HCT116 (cell line): ENCODE results near the gene BLID. TPM values are rescaled to one million over a fixed set of nuclear protein-coding genes. Genes with fewer than 3 reads are reported as not detected.
A peak's percentile ranks its signal among the peaks of the same experiment; 100 is the strongest.

Experiments used
- ATAC-seq: fragments of 200-7000 bp; cut with Tn5 transposase; 2 replicates; pipeline ENCODE4 v1.9.1; 2020; ENCODE audit warnings: mild to moderate bottlenecking, moderate library complexity
- BruUV-seq: library from RNA; stranded (reverse); fragments of 400-500 nt; replicated peaks from 2 replicates; lab custom pipeline; 2021; lab: Mats Ljungman, UMichigan
- CTCF ChIA-PET: fragments of 300-600 bp; sonication (Branson Sonifier 250); formaldehyde crosslinking; loops from one replicate; lab custom pipeline; 2021; ENCODE audit warnings: antibody characterized with exemption; lab: Charles Lee
- POLR2A ChIA-PET: fragments of 300-600, 350-600 bp; sonication (Branson Sonifier 250); formaldehyde crosslinking; loops from one replicate; lab custom pipeline; 2021; ENCODE audit warnings: antibody characterized with exemption; lab: Charles Lee
- RAD21 ChIA-PET, 2 experiments: fragments of 300-600 bp; sonication (Branson Sonifier 250); formaldehyde crosslinking; loops; one replicate each; lab custom pipeline; 2023; ENCODE audit warnings: low total read pairs in 2 of 2; ENCODE audit not compliant: uncharacterized antibody in 2 of 2, unreplicated experiment in 2 of 2, low non-redundant PET in 1 of 2; lab: Charles Lee
- DNase-seq: peaks from one replicate; pipeline ENCODE4 v3.0.0-alpha.2; 2010; ENCODE audit warnings: low read depth, low spot score
- H2AFZ ChIP-seq: fragments of 200-600 bp; shearing (Covaris generic), sonication (generic); 2 replicates; pipeline ENCODE4 v1.6.1; 2017; ENCODE audit warnings: low read depth, mixed run types, mixed read lengths, antibody characterized with exemption, low read length; ENCODE audit not compliant: poor library complexity, severe bottlenecking
- H3K27ac ChIP-seq: 2 replicates; pipeline ENCODE4 v1.5.1; 2012; ENCODE audit warnings: low read depth, low read length
- H3K27me3 ChIP-seq: fragments of 200-600 bp; sonication (generic); 2 replicates; pipeline ENCODE4 v1.6.1; 2016; ENCODE audit warnings: mixed run types, low read length, mixed read lengths; ENCODE audit not compliant: insufficient read depth
- H3K36me3 ChIP-seq, 2 experiments: fragments of 200-500 bp in 1 of 2; fragments of 200-600 bp in 1 of 2; sonication (Bioruptor generic) in 1 of 2; sonication (generic) in 1 of 2; 2 replicates each; pipeline versions ENCODE4 v1.5.1 to v1.6.1; 2014 to 2016; ENCODE audit warnings: low read length in 2 of 2, inconsistent platforms in 1 of 2, mixed read lengths in 1 of 2, mixed run types in 1 of 2; ENCODE audit not compliant: insufficient read depth in 2 of 2, control insufficient read depth in 1 of 2
- H3K4me1 ChIP-seq, 2 experiments: fragments of 200-600 bp in 1 of 2; sonication (generic) in 1 of 2; 2 replicates each; pipeline versions ENCODE4 v1.5.1 to v1.6.1; 2012 to 2017; ENCODE audit warnings: low read length in 2 of 2, inconsistent platforms in 1 of 2, mild to moderate bottlenecking in 1 of 2, mixed read lengths in 1 of 2, mixed run types in 1 of 2, moderate library complexity in 1 of 2; ENCODE audit not compliant: insufficient read depth in 2 of 2, control insufficient read depth in 1 of 2
- H3K4me2 ChIP-seq: fragments of 200-600 bp; sonication (generic); 2 replicates; pipeline ENCODE4 v1.6.1; 2017; ENCODE audit warnings: mixed run types, low read length, mixed read lengths
- H3K4me3 ChIP-seq, 2 experiments: fragments of 200-600 bp in 1 of 2; sonication (generic) in 1 of 2; replicated peaks in 1 of 2; 2 replicates each; pipeline ENCODE4 v1.5.1; 2011 to 2016; ENCODE audit warnings: low read length in 2 of 2, control low read depth in 1 of 2, low read depth in 1 of 2, mild to moderate bottlenecking in 1 of 2, mixed read lengths in 1 of 2, mixed run types in 1 of 2
- H3K79me2 ChIP-seq: fragments of 200-600 bp; sonication (generic); 2 replicates; pipeline ENCODE4 v1.6.1; 2017; ENCODE audit warnings: mild to moderate bottlenecking, mixed run types, low read length, moderate library complexity, mixed read lengths; ENCODE audit not compliant: insufficient read depth
- H3K9ac ChIP-seq: fragments of 200-600 bp; sonication (generic); 2 replicates; pipeline ENCODE4 v1.6.1; 2016; ENCODE audit warnings: low read length, mixed read lengths
- H3K9me2 ChIP-seq: fragments of 200-600 bp; sonication (generic), shearing (Covaris generic); 2 replicates; pipeline ENCODE4 v1.6.1; 2017; ENCODE audit warnings: mixed run types, mild to moderate bottlenecking, moderate library complexity; ENCODE audit not compliant: insufficient read depth
- H3K9me3 ChIP-seq, 2 experiments: fragments of 200-500 bp in 1 of 2; fragments of 200-600 bp in 1 of 2; sonication (Bioruptor generic) in 1 of 2; sonication (generic) in 1 of 2; 2 replicates each; pipeline ENCODE4 v1.6.1; 2014 to 2017; ENCODE audit warnings: low read length in 2 of 2, mixed read lengths in 2 of 2, inconsistent platforms in 1 of 2, low read depth in 1 of 2, mild to moderate bottlenecking in 1 of 2, mixed run types in 1 of 2, moderate library complexity in 1 of 2; ENCODE audit not compliant: control insufficient read depth in 1 of 2, insufficient read depth in 1 of 2
- H4K20me1 ChIP-seq: fragments of 200-600 bp; sonication (generic), shearing (Covaris generic); 2 replicates; pipeline ENCODE4 v1.6.1; 2017; ENCODE audit warnings: mixed run types, mild to moderate bottlenecking, moderate library complexity; ENCODE audit not compliant: insufficient read depth
- CBX3 ChIP-seq: IDR thresholded peaks from 2 replicates; pipeline ENCODE4 v1.6.1; 2012; ENCODE audit warnings: low read depth
- CEBPB ChIP-seq: IDR thresholded peaks from 2 replicates; pipeline ENCODE4 v1.6.1; 2012; ENCODE audit warnings: low read depth
- EGR1 ChIP-seq: IDR thresholded peaks from 2 replicates; pipeline ENCODE4 v1.6.1; 2012; ENCODE audit warnings: low read depth
- ELF1 ChIP-seq: IDR thresholded peaks from 2 replicates; pipeline ENCODE4 v1.6.1; 2012; ENCODE audit warnings: low read depth, borderline replicate concordance
- EZH2 ChIP-seq: fragments of 200-600 bp; sonication (generic); IDR thresholded peaks from 2 replicates; pipeline ENCODE4 v1.6.1; 2017; ENCODE audit warnings: antibody characterized with exemption, mixed run types
- EZH2phosphoT487 ChIP-seq: fragments of 200-600 bp; IDR thresholded peaks from 2 replicates; pipeline ENCODE4 v1.6.1; 2018; ENCODE audit warnings: antibody characterized with exemption, borderline replicate concordance
- FOSL1 ChIP-seq: IDR thresholded peaks from 2 replicates; pipeline ENCODE4 v1.6.1; 2012; ENCODE audit warnings: low read depth
- JUND ChIP-seq: IDR thresholded peaks from 2 replicates; pipeline ENCODE4 v1.6.1; 2012
- POLR2A ChIP-seq: IDR thresholded peaks from 2 replicates; pipeline ENCODE4 v1.7.0; 2011; ENCODE audit warnings: borderline replicate concordance; ENCODE audit not compliant: insufficient read depth, insufficient read length; ENCODE audit errors: extremely low read depth
- POLR2AphosphoS5 ChIP-seq: IDR thresholded peaks from 2 replicates; pipeline ENCODE4 v1.6.1; 2011; ENCODE audit warnings: mild to moderate bottlenecking, low read depth, low read length, moderate library complexity
- RAD21 ChIP-seq: IDR thresholded peaks from 2 replicates; pipeline ENCODE4 v1.6.1; 2012; ENCODE audit warnings: low read depth, mild to moderate bottlenecking
- SIN3A ChIP-seq: IDR thresholded peaks from 2 replicates; pipeline ENCODE4 v1.6.1; 2012; ENCODE audit warnings: low read depth
- SP1 ChIP-seq: IDR thresholded peaks from 2 replicates; pipeline ENCODE4 v1.6.1; 2012; ENCODE audit warnings: low read depth
- SRF ChIP-seq: IDR thresholded peaks from 2 replicates; pipeline ENCODE4 v1.6.1; 2012; ENCODE audit warnings: low read depth
- TCF7L2 ChIP-seq: IDR thresholded peaks from 2 replicates; pipeline ENCODE4 v1.7.0; 2011; ENCODE audit warnings: borderline replicate concordance, inconsistent platforms; ENCODE audit not compliant: insufficient read depth, insufficient read length; ENCODE audit errors: extremely low read depth
- YY1 ChIP-seq: IDR thresholded peaks from 2 replicates; pipeline ENCODE4 v1.6.1; 2011; ENCODE audit warnings: low read length, low read depth, moderate library complexity, mild to moderate bottlenecking; ENCODE audit not compliant: insufficient replicate concordance; ENCODE audit errors: extremely low read depth
- ZFX ChIP-seq: fragments of 450-650 bp; IDR thresholded peaks from 2 replicates; pipeline ENCODE4 v1.6.1; 2017
- ZNF274 ChIP-seq: fragments of 200-500 bp; sonication (Bioruptor generic); IDR thresholded peaks from 2 replicates; pipeline ENCODE4 v1.6.1; 2014; ENCODE audit warnings: mild to moderate bottlenecking, low read depth, low read length, inconsistent platforms
- intact Hi-C: fragments of 100-400 bp; cut with micrococcal nuclease; formaldehyde crosslinking; loops from 2 replicates; pipeline ENCODE4 v1.10.0; 2022
- total RNA-seq: library from RNA; stranded (reverse); gene quantifications from one replicate; pipeline ENCODE4 v1.2.1, GENCODE V29; 2021; ENCODE audit not compliant: unreplicated experiment
- TF ChIP-seq, protein P1 (sequence below): IDR thresholded peaks from 2 replicates; pipeline ENCODE4 v1.6.1; 2012
- TF ChIP-seq, protein P2 (sequence below), 3 experiments: fragments of 200-600 bp in 1 of 3; sonication (generic) in 1 of 3; IDR thresholded peaks in 2 of 3; conservative IDR thresholded peaks in 1 of 3; 2 replicates each; pipeline ENCODE4 v1.5.1; 2012 to 2017; ENCODE audit warnings: low read depth in 2 of 3, low read length in 2 of 3, antibody characterized with exemption in 1 of 3, borderline replicate concordance in 1 of 3, control low read depth in 1 of 3, mild to moderate bottlenecking in 1 of 3, mixed read lengths in 1 of 3, mixed run types in 1 of 3, moderate library complexity in 1 of 3; ENCODE audit not compliant: insufficient read depth in 1 of 3
- TF ChIP-seq, protein P3 (sequence below): IDR thresholded peaks from 2 replicates; pipeline ENCODE4 v1.6.1; 2011; ENCODE audit warnings: mild to moderate bottlenecking, low read length, moderate library complexity; ENCODE audit not compliant: insufficient replicate concordance; ENCODE audit errors: extremely low read depth
- TF ChIP-seq, protein P4 (sequence below): IDR thresholded peaks from 2 replicates; pipeline ENCODE4 v1.6.1; 2012

Gene BLID
- total RNA-seq, 1 experiment from 2014 or later = 8.9 TPM

DNA sequence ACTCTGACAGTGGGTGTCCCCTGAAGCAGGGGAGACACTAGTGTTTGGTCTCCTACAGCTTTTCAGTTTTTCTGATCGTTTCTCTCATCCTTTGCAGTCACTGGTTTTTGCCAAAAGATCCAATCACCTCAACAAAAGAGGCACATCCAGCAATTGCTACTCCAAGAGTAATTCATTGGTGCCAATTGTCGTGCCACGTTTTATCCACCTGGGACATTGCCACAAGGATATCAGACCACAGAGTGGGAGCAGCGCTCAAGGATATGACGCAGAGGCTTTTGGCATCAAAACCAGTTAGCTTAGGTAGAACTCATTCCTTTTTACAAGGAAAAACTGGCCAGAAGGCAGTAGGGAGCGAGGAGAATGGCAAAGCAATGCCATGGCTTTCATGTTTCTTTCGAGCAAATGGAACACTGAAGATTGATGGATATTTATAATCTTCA is 40.9 kb upstream of the BLID start:
- Histone ChIP-seq H3K36me3 (peaks cover 0 to 21% of the 10 kb centered on the region in 2 experiments; a peak in 3 of 4 replicates), H3K4me1 (peaks cover 85 to 100% of the 10 kb centered on the region in 2 experiments), H2AFZ (no peak overlapping the region), H3K79me2 (peaks cover 100% of the 10 kb centered on the region), H3K27me3 (no peaks in the 10 kb centered on the region), H3K9me2 (no peaks in the 10 kb centered on the region), H3K9me3 (no peaks in the 10 kb centered on the region), H3K4me2 (peak overlapping the region; percentile 74), H4K20me1 (no peaks in the 10 kb centered on the region), H3K4me3 (peak overlapping the region; percentile 32 to 54), H3K9ac (peak overlapping the region; percentile 78), H3K27ac (peak overlapping the region; percentile 95)
- ChIA-PET POLR2A (interaction anchor here (1.0 to 3.4 kb wide), 11 partner anchors 10 to 45 kb away, joined by 3 to 24 read pairs (median 9); no protein-coding TSS in a partner anchor), CTCF (interaction anchor here (1.3 kb wide), 1 partner anchor 502 kb away, joined by 3 read pairs; no protein-coding TSS in a partner anchor), RAD21 (no interaction called here)
- peak; percentile 48 for ATAC-seq
- intact Hi-C loops = loop anchor here (2.0 kb wide), 1 partner anchor 46 kb away; no protein-coding TSS in a partner anchor
- BruUV-seq = no TSS peak
- DNase-seq = peak; percentile 84
- no peak for TF ChIP-seq EGR1
- no peak for TF ChIP-seq ZNF274
- no peak for TF ChIP-seq ZFX
- no peak for TF ChIP-seq YY1
- TF ChIP-seq RAD21 = no peak; the same call in 1 of the 2 replicates
- TF ChIP-seq TCF7L2 = peak; percentile 54
- TF ChIP-seq POLR2AphosphoS5 = peak; percentile 62
- TF ChIP-seq, protein P1, sequence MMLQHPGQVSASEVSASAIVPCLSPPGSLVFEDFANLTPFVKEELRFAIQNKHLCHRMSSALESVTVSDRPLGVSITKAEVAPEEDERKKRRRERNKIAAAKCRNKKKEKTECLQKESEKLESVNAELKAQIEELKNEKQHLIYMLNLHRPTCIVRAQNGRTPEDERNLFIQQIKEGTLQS = no peak
- TF ChIP-seq EZH2phosphoT487 = no peak
- TF ChIP-seq, protein P2, sequence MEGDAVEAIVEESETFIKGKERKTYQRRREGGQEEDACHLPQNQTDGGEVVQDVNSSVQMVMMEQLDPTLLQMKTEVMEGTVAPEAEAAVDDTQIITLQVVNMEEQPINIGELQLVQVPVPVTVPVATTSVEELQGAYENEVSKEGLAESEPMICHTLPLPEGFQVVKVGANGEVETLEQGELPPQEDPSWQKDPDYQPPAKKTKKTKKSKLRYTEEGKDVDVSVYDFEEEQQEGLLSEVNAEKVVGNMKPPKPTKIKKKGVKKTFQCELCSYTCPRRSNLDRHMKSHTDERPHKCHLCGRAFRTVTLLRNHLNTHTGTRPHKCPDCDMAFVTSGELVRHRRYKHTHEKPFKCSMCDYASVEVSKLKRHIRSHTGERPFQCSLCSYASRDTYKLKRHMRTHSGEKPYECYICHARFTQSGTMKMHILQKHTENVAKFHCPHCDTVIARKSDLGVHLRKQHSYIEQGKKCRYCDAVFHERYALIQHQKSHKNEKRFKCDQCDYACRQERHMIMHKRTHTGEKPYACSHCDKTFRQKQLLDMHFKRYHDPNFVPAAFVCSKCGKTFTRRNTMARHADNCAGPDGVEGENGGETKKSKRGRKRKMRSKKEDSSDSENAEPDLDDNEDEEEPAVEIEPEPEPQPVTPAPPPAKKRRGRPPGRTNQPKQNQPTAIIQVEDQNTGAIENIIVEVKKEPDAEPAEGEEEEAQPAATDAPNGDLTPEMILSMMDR (IDR thresholded peaks at IDR 0.05 in 2 of 3, conservative IDR thresholded peaks at IDR 0.05 in 1 of 3; ENCODE audit: borderline replicate concordance in 1 of 3, insufficient read depth in 1 of 3, low read depth in 2 of 3, low read length in 2 of 3) = no peak; a peak in 1 of 6 replicates
- TF ChIP-seq EZH2 = no peak
- TF ChIP-seq SRF = 0 out of 2 replicates have a peak, but pooled peaks have one; percentile 25
- TF ChIP-seq CEBPB = no peak
- TF ChIP-seq CBX3 = 0 out of 2 replicates have a peak, but pooled peaks have one; percentile 77
- peak; percentile 50 for TF ChIP-seq POLR2A
- TF ChIP-seq ELF1 = no peak
- TF ChIP-seq JUND = no peak; the same call in 1 of the 2 replicates
- TF ChIP-seq SP1 = peak; percentile 80
- TF ChIP-seq, protein P3, sequence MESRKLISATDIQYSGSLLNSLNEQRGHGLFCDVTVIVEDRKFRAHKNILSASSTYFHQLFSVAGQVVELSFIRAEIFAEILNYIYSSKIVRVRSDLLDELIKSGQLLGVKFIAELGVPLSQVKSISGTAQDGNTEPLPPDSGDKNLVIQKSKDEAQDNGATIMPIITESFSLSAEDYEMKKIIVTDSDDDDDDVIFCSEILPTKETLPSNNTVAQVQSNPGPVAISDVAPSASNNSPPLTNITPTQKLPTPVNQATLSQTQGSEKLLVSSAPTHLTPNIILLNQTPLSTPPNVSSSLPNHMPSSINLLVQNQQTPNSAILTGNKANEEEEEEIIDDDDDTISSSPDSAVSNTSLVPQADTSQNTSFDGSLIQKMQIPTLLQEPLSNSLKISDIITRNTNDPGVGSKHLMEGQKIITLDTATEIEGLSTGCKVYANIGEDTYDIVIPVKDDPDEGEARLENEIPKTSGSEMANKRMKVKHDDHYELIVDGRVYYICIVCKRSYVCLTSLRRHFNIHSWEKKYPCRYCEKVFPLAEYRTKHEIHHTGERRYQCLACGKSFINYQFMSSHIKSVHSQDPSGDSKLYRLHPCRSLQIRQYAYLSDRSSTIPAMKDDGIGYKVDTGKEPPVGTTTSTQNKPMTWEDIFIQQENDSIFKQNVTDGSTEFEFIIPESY = no peak
- peak; percentile 44 for TF ChIP-seq FOSL1
- peak; percentile 67; the same call in 1 of the 2 replicates for TF ChIP-seq SIN3A
- TF ChIP-seq, protein P4, sequence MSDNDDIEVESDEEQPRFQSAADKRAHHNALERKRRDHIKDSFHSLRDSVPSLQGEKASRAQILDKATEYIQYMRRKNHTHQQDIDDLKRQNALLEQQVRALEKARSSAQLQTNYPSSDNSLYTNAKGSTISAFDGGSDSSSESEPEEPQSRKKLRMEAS = peak; percentile 83
